ENCODE results near the gene FERMT3. TPM values are rescaled to one million over a fixed set of nuclear protein-coding genes. Genes with fewer than 3 reads are reported as not detected.

Gene FERMT3
- total RNA-seq, 1 donor from 2014 or later: 24.3 TPM

- H3K27ac ChIP-seq: peak within 1 kb of the TSS; percentile 100
- peaks cover 0 to 30% of the 10 kb centered on the region in 2 donors for H3K36me3 ChIP-seq
- H3K9me3 ChIP-seq: no peaks in the 10 kb centered on the region
- no peak for TF ChIP-seq CTCF (IDR thresholded peaks at IDR 0.05)
- peak in 1 of 2 donors; percentile 65 for TF ChIP-seq POLR2A (IDR thresholded peaks at IDR 0.05)
- TF ChIP-seq POLR2AphosphoS5 (IDR thresholded peaks at IDR 0.05; ENCODE audit: insufficient read depth in 1 of 2, low read depth in 1 of 2): peak; percentile 85 to 98
- H3K4me1 ChIP-seq: peaks cover 61% of the 10 kb centered on the region
- intact Hi-C loops (cut with DNase I): loop anchor here (2.0 kb wide), 1 partner anchor 76 kb away; the partner anchor contains the start of gene TRMT112
- H3K27me3 ChIP-seq: no peaks in the 10 kb centered on the region
- H3K4me3 ChIP-seq: peak within 1 kb of the TSS; percentile 87 to 99
- DNase-seq (ENCODE audit: extremely low spot score in 2 of 2): peak in 1 of 2 donors; percentile 99
Observed at GRCh38 chr11:64240435-64241240, 34.1 kb downstream of the FERMT3 start, which contains the start of gene FKBP2. Gene FKBP2, plus strand, starts transcription at chr11:64241095. Its CDS starts 1,293 bp downstream, at chr11:64242388.

GRCh38 chr11:64241241-64241490 lies 34.6 kb downstream of the FERMT3 start:
- Histone ChIP-seq H3K27ac (peak overlapping the region; percentile 100), H3K4me3 (peak overlapping the region; percentile 87 to 99), H3K36me3 (peaks cover 0 to 30% of the 10 kb centered on the region in 2 donors), H3K27me3 (no peaks in the 10 kb centered on the region), H3K4me1 (peaks cover 61% of the 10 kb centered on the region), H3K9me3 (no peaks in the 10 kb centered on the region)
- peak; percentile 99 to 100 for DNase-seq (ENCODE audit: extremely low spot score in 2 of 2)
- intact Hi-C loops (cut with DNase I): loop anchor here (2.0 kb wide), 1 partner anchor 76 kb away; the partner anchor contains the start of gene TRMT112
- TF ChIP-seq POLR2A (IDR thresholded peaks at IDR 0.05): no peak
- TF ChIP-seq POLR2AphosphoS5 (IDR thresholded peaks at IDR 0.05; ENCODE audit: insufficient read depth in 1 of 2, low read depth in 1 of 2): no peak
- TF ChIP-seq CTCF (IDR thresholded peaks at IDR 0.05): no peak

GRCh38 chr11:64241491-64242374 lies 35.2 kb downstream of the FERMT3 start:
- Histone ChIP-seq H3K4me1 (peaks cover 61% of the 10 kb centered on the region), H3K27ac (peak overlapping the region; percentile 100), H3K4me3 (peak overlapping the region; percentile 87 to 99), H3K27me3 (no peaks in the 10 kb centered on the region), H3K9me3 (no peaks in the 10 kb centered on the region), H3K36me3 (peaks cover 0 to 30% of the 10 kb centered on the region in 2 donors)
- TF ChIP-seq CTCF (IDR thresholded peaks at IDR 0.05) (no peak), POLR2A (IDR thresholded peaks at IDR 0.05) (peak in 1 of 2 donors; percentile 86), POLR2AphosphoS5 (IDR thresholded peaks at IDR 0.05; ENCODE audit: insufficient read depth in 1 of 2, low read depth in 1 of 2) (peak; percentile 68 to 92)
- no peak for DNase-seq (ENCODE audit: extremely low spot score in 2 of 2)
- intact Hi-C loops (cut with DNase I): loop anchor here (2.0 kb wide), 1 partner anchor 75 kb away; the partner anchor contains the start of gene TRMT112

- Histone ChIP-seq H3K4me1 (peaks cover 51% of the 10 kb centered on the region), H3K9me3 (no peaks in the 10 kb centered on the region), H3K4me3 (no peak overlapping the region), H3K27ac (peak overlapping the region; percentile 100), H3K36me3 (peaks cover 0 to 19% of the 10 kb centered on the region in 2 donors), H3K27me3 (no peaks in the 10 kb centered on the region)
- TF ChIP-seq POLR2A (IDR thresholded peaks at IDR 0.05): no peak
- no peak for TF ChIP-seq POLR2AphosphoS5 (IDR thresholded peaks at IDR 0.05; ENCODE audit: insufficient read depth in 1 of 2, low read depth in 1 of 2)
- no peak for TF ChIP-seq CTCF (IDR thresholded peaks at IDR 0.05)
- no peak for DNase-seq (ENCODE audit: extremely low spot score in 2 of 2)
- intact Hi-C loops (cut with DNase I): no loop called here
Observed at GRCh38 chr11:64243236-64243854, 36.8 kb downstream of the FERMT3 start.
